Esophagus squamous epithelium (tissue), 5 donors: ENCODE measurements around the gene DTX3L. TPM values are rescaled to one million over a fixed set of nuclear protein-coding genes. Genes with fewer than 3 reads are reported as not detected.

Source experiments
- DNase-seq: peaks from one replicate; lab custom pipeline; 2025; lab: John Stamatoyannopoulos, UW
- H3K27ac ChIP-seq, 4 donors: fragments of 200-600 bp; sonication (generic); one replicate each; pipeline ENCODE4 v1.5.1; 2016 to 2019; ENCODE audit warnings: mild to moderate bottlenecking in 1 of 4
- H3K27me3 ChIP-seq, 4 donors: fragments of 200-600 bp; sonication (generic); 1 replicate in 3 of 4; 2 replicates in 1 of 4; pipeline versions ENCODE4 v1.5.1 to v1.6.0; 2017 to 2021; ENCODE audit warnings: antibody characterized with exemption in 1 of 4
- H3K36me3 ChIP-seq, 3 donors: fragments of 200-600 bp; sonication (generic); one replicate each; pipeline ENCODE4 v1.5.1; 2016 to 2019
- H3K4me1 ChIP-seq, 3 donors: fragments of 200-600 bp; sonication (generic); one replicate each; pipeline ENCODE4 v1.5.1; 2017 to 2019
- H3K4me3 ChIP-seq, 4 donors: fragments of 200-600 bp; sonication (generic); 1 replicate in 3 of 4; 2 replicates in 1 of 4; pipeline ENCODE4 v1.5.1; 2016 to 2019; ENCODE audit warnings: mild to moderate bottlenecking in 2 of 4, moderate library complexity in 1 of 4
- H3K9me3 ChIP-seq, 3 donors: fragments of 200-600 bp; sonication (generic); one replicate each; pipeline ENCODE4 v1.5.1; 2016 to 2019
- POLR2A ChIP-seq, 4 donors: fragments of 450-650 bp; IDR thresholded peaks; one replicate each; pipeline ENCODE4 v1.6.1; 2017; ENCODE audit warnings: antibody characterized with exemption in 4 of 4, mild to moderate bottlenecking in 4 of 4, moderate library complexity in 3 of 4
- WGBS, 2 donors: methylation state at CpG; one replicate each; pipeline ENCODE4 v1.1.5; 2018; 5-methylcytosine and 5-hydroxymethylcytosine counted together
- intact Hi-C: fragments of 100-400 bp; cut with DNase I; formaldehyde crosslinking; loops from one replicate; pipeline ENCODE4 v1.15.0; 2022
- total RNA-seq, 4 donors: library from RNA; depleted of rRNA; stranded (reverse); fragments of >200 nt; gene quantifications; one replicate each; pipeline ENCODE4 v1.1.0, GENCODE V29; 2016
- TF ChIP-seq, protein P1 (sequence below), 6 experiments: fragments of 450-650 bp in 4 of 6; fragments of 200-600 bp in 2 of 6; sonication (generic) in 2 of 6; IDR thresholded peaks; one replicate each; pipeline ENCODE4 v1.5.1; 2016 to 2019; ENCODE audit warnings: antibody characterized with exemption in 6 of 6, mild to moderate bottlenecking in 4 of 6, moderate library complexity in 4 of 6
- donor health status: DM: yes; HTN: yes; CAD: no.

DTX3L gene
- total RNA-seq, 4 donors from 2014 or later, result 17.8 to 25.8 (median 19.9) TPM

DNA sequence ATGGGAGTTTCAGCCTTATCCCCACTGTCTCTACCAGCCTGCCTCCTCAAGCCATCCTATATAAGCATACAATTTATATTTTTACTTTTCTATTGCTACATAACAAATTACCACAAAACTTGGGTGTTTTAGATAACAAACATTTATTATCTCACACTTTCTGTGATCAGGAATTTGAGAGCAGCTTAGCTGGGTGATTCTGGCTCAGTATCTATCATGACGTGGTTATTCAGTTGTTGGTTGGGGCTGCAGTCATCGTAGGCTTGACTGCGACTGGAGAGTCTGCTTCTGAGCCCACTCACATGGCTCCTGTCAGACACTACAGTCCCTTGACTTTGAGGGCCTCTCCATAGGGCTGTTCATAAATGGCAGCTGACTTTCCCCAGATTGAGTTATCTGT is 34.0 kb downstream of the DTX3L start:
- 89 to 92% methylated on average over 3 of the region's 3 CpGs for WGBS, 2 donors
- Histone ChIP-seq H3K27me3 (no peaks in the 10 kb centered on the region), H3K27ac (no peak overlapping the region), H3K36me3 (no peaks in the 10 kb centered on the region), H3K9me3 (no peaks in the 10 kb centered on the region), H3K4me3 (no peak overlapping the region), H3K4me1 (no peaks in the 10 kb centered on the region)
- intact Hi-C loops, result no loop called here
- TF ChIP-seq POLR2A (IDR thresholded peaks at IDR 0.05), result no peak
- TF ChIP-seq, protein P1, sequence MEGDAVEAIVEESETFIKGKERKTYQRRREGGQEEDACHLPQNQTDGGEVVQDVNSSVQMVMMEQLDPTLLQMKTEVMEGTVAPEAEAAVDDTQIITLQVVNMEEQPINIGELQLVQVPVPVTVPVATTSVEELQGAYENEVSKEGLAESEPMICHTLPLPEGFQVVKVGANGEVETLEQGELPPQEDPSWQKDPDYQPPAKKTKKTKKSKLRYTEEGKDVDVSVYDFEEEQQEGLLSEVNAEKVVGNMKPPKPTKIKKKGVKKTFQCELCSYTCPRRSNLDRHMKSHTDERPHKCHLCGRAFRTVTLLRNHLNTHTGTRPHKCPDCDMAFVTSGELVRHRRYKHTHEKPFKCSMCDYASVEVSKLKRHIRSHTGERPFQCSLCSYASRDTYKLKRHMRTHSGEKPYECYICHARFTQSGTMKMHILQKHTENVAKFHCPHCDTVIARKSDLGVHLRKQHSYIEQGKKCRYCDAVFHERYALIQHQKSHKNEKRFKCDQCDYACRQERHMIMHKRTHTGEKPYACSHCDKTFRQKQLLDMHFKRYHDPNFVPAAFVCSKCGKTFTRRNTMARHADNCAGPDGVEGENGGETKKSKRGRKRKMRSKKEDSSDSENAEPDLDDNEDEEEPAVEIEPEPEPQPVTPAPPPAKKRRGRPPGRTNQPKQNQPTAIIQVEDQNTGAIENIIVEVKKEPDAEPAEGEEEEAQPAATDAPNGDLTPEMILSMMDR (IDR thresholded peaks at IDR 0.05), result no peak
- no peak for DNase-seq

DNA sequence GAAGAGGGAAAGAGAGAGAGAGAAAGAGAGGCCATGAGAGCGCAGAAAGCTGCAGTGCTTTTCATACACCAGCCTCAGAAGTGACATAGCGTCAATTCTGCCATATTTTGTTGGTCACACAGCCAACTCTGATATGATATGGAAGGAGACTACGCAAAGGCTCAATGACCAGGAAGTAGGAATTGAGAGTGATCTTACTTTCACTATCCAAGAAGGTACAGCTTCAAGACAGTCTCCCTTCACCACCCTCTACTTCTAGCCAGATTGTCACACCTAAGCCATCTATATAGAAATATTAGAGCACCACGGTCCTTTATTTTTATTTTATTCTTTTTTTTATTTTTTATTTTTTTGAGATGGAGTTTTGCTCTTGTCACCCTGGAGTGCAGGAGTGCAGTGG is 34.4 kb downstream of the DTX3L start:
- WGBS, 2 donors, result 72 to 79% methylated on average over 4 of the region's 4 CpGs
- no peak for DNase-seq
- no peaks in the 10 kb centered on the region for H3K4me1 ChIP-seq
- no peaks in the 10 kb centered on the region for H3K9me3 ChIP-seq
- intact Hi-C loops, result no loop called here
- H3K27me3 ChIP-seq, result no peaks in the 10 kb centered on the region
- H3K27ac ChIP-seq, result no peak overlapping the region
- no peaks in the 10 kb centered on the region for H3K36me3 ChIP-seq
- no peak overlapping the region for H3K4me3 ChIP-seq
- TF ChIP-seq POLR2A (IDR thresholded peaks at IDR 0.05), result no peak

DNA sequence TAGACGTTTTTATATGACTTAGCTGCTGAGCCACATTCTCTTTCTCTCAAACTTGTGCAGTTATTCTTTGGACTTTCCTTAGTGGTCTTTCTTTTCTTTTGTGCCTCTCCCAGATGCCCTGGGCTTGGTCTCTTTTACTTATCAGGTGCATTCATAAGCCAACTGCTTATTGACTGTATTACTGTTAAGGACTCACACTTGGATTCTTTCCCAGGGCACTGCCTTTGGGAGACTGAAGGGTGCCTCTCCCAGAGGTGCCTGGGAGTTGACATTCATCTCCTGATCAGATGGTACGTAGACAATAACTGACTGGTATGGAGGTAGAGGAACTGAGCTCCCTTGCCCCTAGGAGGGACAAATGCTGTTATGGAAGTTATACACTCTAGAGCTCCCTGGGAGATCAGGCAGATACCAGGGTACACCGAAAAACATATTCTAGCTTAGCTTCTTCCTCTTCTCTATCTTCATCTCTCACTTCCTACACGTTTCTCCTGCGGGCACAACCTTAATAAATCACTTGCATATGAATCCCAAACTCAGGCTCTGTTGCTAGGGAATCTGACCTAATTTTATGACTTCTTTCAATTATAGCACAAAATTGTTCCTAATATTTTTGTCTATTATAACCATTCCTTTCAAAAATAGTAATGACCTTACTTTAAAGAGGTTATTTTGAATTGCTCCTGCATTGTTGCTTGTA is 38.0 kb downstream of the DTX3L start:
- H3K4me3 ChIP-seq, result no peak overlapping the region
- TF ChIP-seq, protein P1 (IDR thresholded peaks at IDR 0.05), result no peak
- TF ChIP-seq POLR2A (IDR thresholded peaks at IDR 0.05), result no peak
- intact Hi-C loops, result no loop called here
- 63 to 67% methylated on average over 5 of the region's 5 CpGs for WGBS, 2 donors
- no peaks in the 10 kb centered on the region for H3K4me1 ChIP-seq
- DNase-seq, result no peak
- no peaks in the 10 kb centered on the region for H3K27me3 ChIP-seq
- H3K36me3 ChIP-seq, result no peaks in the 10 kb centered on the region
- H3K9me3 ChIP-seq, result no peaks in the 10 kb centered on the region
- H3K27ac ChIP-seq, result no peak overlapping the region

DNA sequence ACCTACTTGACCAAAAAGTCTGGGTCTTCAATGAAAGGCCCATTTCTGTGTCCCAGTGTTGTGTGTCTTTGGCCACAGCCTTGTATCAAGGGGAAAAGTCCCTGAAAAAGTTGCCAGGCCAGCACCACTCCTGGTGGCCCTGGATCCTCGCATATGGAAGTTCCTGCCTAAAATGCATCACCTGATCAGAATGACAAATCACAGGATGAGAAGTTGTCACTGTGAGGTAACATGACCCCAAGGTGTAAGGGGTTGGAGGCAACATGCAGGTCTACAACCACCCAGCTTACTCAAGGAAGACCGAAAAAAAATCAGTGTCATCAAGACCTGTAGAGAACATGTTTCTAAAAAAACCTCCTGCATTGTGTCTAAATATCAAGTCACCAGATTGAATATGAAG is 38.9 kb downstream of the DTX3L start:
- intact Hi-C loops, result no loop called here
- Histone ChIP-seq H3K4me1 (no peaks in the 10 kb centered on the region), H3K27me3 (no peaks in the 10 kb centered on the region), H3K9me3 (no peaks in the 10 kb centered on the region), H3K27ac (no peak overlapping the region), H3K4me3 (no peak overlapping the region), H3K36me3 (no peaks in the 10 kb centered on the region)
- no peak for DNase-seq
- TF ChIP-seq, protein P1 (IDR thresholded peaks at IDR 0.05), result no peak
- TF ChIP-seq POLR2A (IDR thresholded peaks at IDR 0.05), result no peak
- 80 to 83% methylated on average over 1 to 2 of the region's 2 CpGs for WGBS, 2 donors

DNA sequence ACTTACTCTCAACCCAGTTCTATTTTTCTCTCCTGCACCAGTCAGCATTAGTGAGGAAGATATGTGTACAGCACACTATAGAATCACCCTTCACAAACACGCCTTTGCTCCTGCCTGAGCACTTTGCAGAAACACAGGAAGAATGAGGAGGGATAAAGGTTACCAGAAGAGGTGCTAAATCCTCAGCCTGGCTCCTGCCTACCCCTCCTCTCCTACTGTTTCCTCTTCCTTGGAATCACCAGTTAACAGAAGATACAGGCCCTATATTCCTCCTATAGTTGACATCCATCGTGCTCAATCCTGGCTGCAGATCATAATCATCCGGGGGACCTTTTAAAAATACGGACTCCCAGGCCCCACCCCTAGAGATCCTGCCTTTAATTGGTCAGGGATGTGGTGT is 42.2 kb downstream of the DTX3L start:
- H3K36me3 ChIP-seq, result no peaks in the 10 kb centered on the region
- no peaks in the 10 kb centered on the region for H3K27me3 ChIP-seq
- DNase-seq, result no peak
- no peak for TF ChIP-seq POLR2A (IDR thresholded peaks at IDR 0.05)
- TF ChIP-seq, protein P1 (IDR thresholded peaks at IDR 0.05), result no peak
- no peak overlapping the region for H3K27ac ChIP-seq
- no peaks in the 10 kb centered on the region for H3K4me1 ChIP-seq
- intact Hi-C loops, result no loop called here
- H3K9me3 ChIP-seq, result no peaks in the 10 kb centered on the region
- WGBS, 2 donors, result 74 to 81% methylated on average over 4 of the region's 4 CpGs
- no peak overlapping the region for H3K4me3 ChIP-seq
